ENCODE results near the gene DHX40.
"Not testable (repeated sequence)": the region's sequence is repeated elsewhere in the genome, so short reads cannot be mapped to it uniquely, and the experiment has no call there.

The DHX40 gene

GRCh38 chr17:59565959-59566324 is 532 bp downstream of the DHX40 start:
- DNase-seq, result peak; percentile 70

DNA sequence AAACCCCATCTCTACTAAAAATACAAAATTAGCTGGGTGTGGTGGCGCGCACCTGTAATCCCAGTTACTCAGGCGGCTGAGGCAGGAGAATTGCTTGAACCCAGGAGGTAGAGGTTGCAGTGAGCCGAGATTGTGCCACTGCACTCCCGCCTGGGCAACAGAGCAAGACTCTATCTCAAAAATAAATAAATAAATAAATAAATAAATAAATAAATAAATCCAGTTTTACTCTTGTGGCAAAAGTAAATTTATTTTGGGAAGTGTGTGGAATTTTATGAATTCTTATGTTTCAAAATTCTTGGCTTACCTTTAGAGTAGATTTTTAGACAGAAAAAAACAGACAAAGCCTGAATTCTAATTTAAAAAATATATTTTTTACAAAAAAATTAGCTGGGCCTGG is 3.7 kb downstream of the DHX40 start:
- DNase-seq, result not testable (repeated sequence)

DNA sequence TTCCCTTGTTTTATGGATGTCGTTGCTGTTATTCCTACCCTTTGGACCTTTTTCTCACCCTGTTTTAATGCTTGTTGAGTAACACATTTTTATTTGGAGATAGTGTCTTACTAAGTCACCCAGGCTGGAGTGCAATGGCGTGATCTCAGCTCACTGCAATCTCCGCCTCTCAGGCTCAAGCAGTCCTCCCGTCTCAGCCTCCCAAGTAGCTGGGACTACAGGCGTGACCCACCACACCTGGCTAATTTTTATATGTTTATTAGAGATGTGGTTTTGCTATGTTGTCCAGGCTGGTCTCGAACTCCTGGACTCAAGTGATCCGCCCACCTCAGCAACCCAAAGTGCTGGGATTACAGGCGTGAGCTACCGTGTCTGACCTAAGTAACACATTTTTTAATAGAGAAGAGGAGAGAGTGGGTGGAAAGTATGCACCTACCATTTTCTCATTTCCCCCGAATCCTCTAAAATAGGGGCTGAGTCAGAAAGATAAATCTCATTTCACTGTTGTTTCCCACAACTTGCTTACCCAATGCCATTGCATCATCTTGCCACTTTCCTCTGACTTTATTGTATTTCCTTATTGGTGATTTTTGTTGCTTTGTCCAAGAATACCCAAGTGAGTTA is 7.0 kb downstream of the DHX40 start:
- no peak for DNase-seq

DNA sequence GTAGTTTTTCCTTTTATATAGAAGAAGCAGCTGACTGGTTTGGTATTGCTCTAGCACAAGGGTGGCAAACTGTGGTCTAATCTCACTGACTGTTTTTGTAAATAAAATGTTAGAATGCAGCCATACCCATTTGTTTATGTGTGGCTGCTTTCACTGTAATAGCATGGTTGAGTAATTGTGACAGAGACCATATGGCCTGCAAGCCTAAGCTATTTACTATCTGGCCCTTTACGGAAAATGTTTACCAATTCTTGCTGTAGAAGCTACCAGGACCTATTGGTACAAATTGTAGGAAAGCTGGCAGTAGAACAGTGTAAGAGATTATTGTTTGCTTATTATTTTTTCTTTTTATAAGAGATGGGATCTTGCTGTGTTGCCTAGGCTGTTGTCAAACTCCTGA is 18.8 kb downstream of the DHX40 start:
- DNase-seq, result not testable (repeated sequence)

DNA sequence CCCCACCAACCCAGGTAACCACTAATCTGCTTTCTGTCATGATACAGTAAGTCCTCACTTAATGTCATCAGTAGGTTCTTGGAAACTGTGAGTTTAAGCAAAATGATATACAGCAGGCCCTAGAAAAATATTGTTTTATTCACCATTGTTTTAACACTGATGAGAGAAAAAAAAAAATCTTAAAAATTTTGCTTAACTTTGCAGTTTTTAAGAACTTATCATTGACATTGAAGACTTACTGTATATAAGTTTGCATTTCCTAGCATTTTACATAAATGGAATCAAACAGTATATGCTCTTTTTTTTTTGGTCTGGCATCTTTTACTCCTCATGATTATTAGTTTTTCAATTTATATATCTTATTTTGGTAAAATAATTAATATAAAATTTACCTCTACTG is 34.8 kb downstream of the DHX40 start:
- no peak for DNase-seq

DNA sequence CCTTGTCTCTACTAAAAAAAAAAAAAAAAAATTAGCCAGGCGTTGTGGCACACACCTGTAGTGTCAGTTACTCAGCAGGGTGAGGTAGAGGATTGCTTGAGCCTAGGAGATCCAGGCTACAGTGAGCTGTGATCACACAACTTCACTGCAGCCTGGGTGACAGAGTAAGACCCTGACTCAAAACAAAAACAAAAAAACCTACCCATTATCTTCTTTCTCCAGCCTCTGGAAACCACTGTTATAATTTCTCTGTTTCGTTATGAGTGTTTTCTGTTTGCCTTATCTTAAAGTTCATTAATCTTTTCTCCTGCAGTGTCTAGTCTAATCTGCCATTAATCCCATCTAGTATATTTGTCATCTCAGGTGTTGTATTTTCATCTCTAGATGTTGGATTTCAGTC is 35.7 kb downstream of the DHX40 start:
- no peak for DNase-seq

DNA sequence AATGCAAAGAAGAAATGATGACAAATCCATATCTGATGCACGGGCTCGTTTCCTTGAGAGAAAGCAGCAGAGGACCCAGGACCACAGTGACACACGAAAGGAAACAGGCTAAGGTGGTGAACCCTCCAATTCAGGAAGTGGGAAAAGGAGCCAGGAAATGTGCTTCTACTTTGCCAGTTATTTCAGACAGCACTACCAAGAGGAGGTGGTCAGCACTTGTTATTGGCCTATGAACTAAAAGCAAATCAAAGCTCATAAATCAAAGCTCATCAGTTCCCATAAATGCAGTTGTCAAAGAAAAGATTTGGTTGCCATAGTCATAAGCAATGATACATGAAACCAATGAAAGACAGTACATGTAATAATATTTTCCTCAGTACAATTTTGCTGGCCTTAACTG is 41.7 kb downstream of the DHX40 start:
- no peak for DNase-seq

DNA sequence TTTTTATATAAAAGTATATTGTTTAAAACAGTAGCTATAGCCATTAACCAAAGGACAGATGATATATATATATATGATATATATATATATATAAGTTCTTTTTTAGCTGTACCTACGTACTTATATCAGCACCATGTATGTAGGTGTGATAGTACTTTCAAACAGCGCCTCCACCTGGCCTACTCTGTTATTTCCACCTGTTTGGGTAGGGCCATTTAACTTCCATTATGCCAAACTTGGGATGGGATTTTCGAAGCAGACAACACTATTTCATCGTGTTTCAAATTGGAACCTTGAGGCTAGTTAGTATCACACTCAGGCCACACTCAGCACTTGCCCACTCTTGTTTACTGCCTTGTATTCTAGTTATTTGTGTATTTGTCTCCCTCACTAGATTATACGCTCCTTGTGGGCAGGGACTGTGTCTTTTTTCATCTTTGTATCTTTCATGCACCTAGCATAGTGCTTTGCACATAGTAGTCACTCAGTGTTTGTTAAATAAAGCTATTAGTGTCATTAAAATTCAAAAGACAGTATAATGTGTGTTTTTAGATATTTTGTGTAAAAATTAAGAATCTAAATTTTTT is 42.5 kb downstream of the DHX40 start:
- no peak for DNase-seq

DNA sequence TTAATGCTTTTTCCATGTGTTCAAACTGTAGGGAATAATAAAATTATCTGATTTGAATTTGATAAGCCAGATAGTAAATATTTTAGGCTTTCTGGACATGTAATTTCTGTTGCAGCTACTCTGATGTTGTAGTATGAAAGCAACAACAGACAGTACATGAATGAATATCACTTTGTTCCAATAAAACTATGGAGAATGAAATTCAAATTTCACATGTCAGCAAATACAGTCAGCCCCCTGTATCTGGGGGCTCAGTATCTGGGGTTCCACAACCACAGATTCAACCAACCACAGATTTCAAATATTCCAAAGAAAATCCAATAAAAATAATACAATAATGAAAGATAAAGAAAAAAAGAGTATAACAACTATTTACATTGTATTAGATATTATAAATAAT is 46.1 kb downstream of the DHX40 start:
- no peak for DNase-seq

GRCh38 chr17:59616253-59616920 is 51.0 kb downstream of the DHX40 start:
- no peak for DNase-seq

- DNase-seq, result no peak
These were observed 51.8 kb downstream of the DHX40 start for GRCh38 chr17:59617156-59617732.

DNA sequence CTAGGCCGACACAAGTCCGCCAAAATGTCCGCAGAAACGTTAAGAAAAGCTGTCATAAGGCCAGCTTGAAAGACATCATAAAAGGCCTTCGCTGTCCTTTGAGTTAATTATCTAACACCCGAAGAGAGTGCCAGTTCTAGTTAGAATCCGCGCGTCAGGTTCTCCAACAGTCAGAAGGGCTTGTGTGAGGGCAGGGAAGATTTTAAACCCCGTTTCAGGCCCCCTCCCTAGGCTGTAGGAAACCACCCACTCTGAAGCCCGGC is 53.6 kb downstream of the DHX40 start:
- DNase-seq, result no peak

DNA sequence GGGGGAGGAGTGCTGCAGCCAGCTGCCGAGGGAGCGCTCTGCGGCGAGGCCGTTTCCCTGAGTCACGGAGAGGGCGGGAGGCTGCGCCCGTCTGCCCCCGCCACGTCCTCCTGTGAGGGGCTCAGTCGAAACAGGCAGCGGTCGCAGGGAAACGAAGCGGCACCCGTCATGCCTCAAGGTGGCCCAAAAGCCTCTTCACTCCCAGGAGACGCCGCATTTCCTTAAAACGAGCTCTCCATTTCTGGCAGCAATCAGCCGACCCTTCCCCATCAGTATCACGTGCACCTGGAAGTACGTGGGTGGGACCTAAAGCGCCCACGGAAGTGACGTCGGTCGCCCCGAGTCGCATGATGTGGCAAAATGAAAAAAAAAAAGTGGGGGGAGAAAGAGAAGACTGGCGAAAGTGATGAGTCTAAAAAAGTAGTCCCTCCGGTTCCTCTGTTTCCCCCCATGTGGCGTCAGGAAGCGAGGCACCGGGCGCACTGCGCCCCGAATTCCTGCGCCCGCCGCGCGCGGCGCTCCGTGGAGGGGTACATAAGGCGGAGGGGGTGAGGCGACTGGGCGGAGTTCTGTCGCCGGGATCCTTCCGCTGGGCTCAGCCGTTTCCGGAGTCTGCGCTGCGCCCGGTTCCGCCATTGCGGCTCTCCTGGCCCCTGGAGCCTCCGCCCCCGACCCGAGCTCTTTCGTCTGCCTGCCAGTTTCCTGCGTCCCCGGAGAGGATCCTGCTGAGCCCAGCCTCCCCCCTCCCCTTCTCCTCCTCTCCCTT is 54.1 kb downstream of the DHX40 start, which contains the start of gene CLTC:
CLTC (plus strand) TSS at position 598 of the 766 bp plus-strand sequence. CDS start 237 bp downstream, outside the sequence.
- DNase-seq, result peak; percentile 97

DNA sequence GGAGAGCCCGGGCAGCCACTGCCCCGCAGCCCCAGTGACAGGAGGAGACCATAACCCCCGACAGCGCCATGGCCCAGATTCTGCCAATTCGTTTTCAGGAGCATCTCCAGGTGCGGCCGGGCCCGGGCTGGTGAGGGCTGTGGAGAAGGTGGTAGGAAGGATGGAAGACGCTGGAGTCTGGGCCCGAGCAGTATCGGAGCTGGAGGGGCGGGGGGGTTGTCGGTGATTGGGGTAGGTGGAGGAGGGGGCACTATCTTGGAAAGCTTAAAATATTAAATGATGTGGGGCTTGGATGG is 54.6 kb downstream of the DHX40 start:
- no peak for DNase-seq

DNA sequence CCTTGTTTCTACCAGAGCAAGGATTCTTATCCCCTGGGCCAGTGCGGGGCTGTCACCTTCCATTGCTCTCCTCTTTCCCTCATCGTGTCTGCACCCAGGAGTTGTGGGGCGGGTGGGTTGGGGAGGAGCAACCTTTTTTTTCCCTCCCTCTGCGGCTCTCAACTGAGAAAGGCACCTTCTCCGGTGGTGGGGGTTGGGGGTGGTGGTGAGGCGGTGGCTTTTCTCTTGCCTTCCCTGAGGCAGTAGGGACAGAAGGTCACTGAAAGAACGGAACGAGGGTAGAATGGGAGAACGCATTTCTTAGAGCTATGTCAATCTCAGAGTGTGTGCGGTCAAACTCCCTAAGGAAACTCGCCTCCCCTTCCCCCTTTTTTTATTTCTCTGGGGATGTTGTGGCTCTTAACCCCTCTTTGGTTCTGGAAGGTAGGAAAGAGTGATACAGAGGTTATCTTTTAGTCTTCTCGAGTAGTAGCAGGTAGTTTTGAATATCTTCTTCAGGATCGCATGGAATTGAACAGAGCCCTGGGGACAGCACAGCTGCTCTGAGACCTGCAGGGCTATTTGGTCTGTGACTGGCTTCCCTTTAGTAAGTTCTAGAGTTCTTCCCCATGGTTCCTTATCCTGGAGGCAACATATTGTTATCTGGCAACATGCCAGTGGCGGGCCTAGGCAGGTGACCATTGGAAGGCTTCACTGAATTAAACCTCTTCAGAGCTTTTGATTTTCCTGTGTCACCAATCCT is 55.3 kb downstream of the DHX40 start:
- DNase-seq, result peak; percentile 62

DNA sequence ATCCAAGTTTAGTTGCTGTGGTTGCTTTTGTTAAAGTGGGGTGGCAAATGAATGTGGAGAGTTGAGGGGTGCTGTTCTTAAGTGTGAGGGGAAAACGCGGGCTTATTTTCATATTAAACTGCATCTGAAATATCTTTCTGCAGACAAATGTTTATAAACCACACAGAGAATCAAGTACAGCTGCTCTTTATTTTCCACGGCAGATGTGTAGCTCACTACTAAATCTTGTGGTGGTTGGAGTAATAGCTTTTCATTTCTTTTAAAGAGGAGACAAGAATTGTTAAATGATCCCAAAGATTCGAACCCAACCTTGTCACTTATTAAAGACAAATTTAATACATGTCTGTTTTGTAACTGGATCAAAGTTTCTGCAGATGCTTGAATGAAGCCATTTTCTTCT is 56.4 kb downstream of the DHX40 start:
- no peak for DNase-seq

- no peak for DNase-seq
These were observed 57.7 kb downstream of the DHX40 start for GRCh38 chr17:59623151-59623550.

DNA sequence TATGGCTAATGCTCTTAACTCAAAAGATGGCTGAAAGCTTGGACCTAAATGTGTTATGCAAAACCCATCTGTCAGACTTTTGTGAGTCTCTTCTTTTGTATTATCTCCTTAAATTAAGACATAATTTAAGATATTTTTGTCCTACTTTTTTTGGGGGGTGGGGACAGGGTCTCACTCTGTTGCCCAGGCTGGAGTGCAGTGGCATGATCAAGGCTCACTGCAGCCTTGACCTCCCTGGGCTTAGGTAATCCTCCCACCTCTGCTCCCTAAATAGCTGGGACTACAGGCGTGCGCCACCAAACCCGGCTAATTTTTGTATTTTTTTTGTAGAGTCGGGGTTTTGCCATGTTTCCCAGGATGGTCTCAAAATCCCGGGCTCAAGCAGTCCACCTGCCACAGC is 61.3 kb downstream of the DHX40 start:
- DNase-seq, result no peak

GRCh38 chr17:59627274-59627673 is 61.9 kb downstream of the DHX40 start:
- DNase-seq, result no peak

DNA sequence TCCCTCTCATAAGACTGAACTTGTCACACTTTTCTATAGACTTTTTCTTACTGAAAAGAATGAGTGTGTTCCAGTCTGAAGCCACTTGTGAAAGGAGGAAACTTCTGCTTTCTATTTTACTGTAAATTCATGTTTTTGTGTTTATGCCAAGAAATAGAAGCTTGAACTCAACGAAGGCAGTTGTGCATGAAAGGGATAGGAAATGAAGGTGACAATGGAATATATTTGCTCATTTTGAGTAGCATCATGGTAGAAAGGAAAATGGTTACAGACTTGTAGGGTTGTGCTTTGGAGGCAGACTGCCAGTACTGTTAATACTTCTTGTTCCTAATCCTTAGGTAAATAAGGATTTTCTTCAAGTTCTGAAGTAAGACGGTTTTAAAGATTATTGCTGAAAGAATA is 62.4 kb downstream of the DHX40 start:
- no peak for DNase-seq

GRCh38 chr17:59629174-59629573 is 63.8 kb downstream of the DHX40 start:
- no peak for DNase-seq

DNA sequence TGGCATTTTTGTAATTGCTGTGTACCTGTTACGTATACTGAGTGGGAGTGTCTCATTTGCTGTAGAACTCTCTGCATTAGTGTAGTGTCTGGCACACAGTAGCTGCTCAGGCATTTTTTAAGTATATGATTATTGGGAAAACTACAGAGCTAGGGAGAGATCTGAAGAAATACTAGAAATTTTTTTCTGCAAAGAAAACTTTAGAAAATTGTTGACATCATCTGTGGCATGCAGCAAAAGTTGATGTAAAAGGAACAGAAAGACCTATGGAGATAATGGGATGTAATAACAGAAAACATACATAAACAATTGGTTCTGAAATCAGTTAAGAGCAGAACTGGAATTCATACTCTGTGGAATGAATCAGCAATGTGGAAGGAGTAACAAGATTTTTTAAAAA is 65.9 kb downstream of the DHX40 start:
- no peak for DNase-seq

GRCh38 chr17:59632398-59632797 is 67.0 kb downstream of the DHX40 start:
- DNase-seq, result no peak

Data from right forelimb (tissue), 1 donor.